Activated B cell treated with CpG ODN at 0.5 μM for 24 hours (primary cell): ENCODE measurements around the gene RNF135. TPM values are rescaled to one million over a fixed set of nuclear protein-coding genes. Genes with fewer than 3 reads are reported as not detected.

ENCODE experiments used
- ATAC-seq: fragments of 200-7000 bp; cut with Tn5 transposase; one replicate; pipeline ENCODE4 v1.10.0; 2021; ENCODE audit warnings: low read depth, mild to moderate bottlenecking, moderate library complexity
- CTCF ChIA-PET: fragments of 350-600 bp; sonication (Branson Sonifier 250); formaldehyde crosslinking; loops from one replicate; lab custom pipeline; 2021; ENCODE audit warnings: antibody characterized with exemption; lab: Charles Lee
- POLR2A ChIA-PET: fragments of 350-600 bp; sonication (Branson Sonifier 250); formaldehyde crosslinking; loops from one replicate; lab custom pipeline; 2021; ENCODE audit warnings: antibody characterized with exemption; lab: Charles Lee
- DNase-seq: peaks from one replicate; pipeline ENCODE4 v3.0.0; 2022
- H3K27ac Mint-ChIP-seq: one replicate; pipeline ENCODE4 v1.8.0; 2020; ENCODE audit warnings: mixed read lengths
- H3K27me3 Mint-ChIP-seq: one replicate; pipeline ENCODE4 v1.8.0; 2021; ENCODE audit warnings: mixed read lengths
- H3K36me3 Mint-ChIP-seq: one replicate; pipeline ENCODE4 v1.8.0; 2021; ENCODE audit warnings: low read depth, mixed read lengths
- H3K4me1 Mint-ChIP-seq: one replicate; pipeline ENCODE4 v1.8.0; 2021; ENCODE audit warnings: mixed read lengths
- H3K4me3 Mint-ChIP-seq: one replicate; pipeline ENCODE4 v1.8.0; 2020; ENCODE audit warnings: mild to moderate bottlenecking, mixed read lengths
- H3K9me3 Mint-ChIP-seq: one replicate; pipeline ENCODE4 v1.8.0; 2020; ENCODE audit warnings: mixed read lengths
- intact Hi-C: fragments of 100-400 bp; cut with micrococcal nuclease; formaldehyde crosslinking; loops from one replicate; pipeline ENCODE4 v1.15.1; 2024
- total RNA-seq: library from RNA; stranded (reverse); gene quantifications from 2 replicates; pipeline ENCODE4 v1.2.3, GENCODE V29; 2022
- TF ChIP-seq, protein P1 (sequence below): fragments of 200-600 bp; IDR thresholded peaks from one replicate; pipeline ENCODE4 v1.8.0; 2022; ENCODE audit warnings: antibody characterized with exemption, mild to moderate bottlenecking

RNF135 gene
- total RNA-seq, 1 donor from 2014 or later: 18.5 TPM

DNA sequence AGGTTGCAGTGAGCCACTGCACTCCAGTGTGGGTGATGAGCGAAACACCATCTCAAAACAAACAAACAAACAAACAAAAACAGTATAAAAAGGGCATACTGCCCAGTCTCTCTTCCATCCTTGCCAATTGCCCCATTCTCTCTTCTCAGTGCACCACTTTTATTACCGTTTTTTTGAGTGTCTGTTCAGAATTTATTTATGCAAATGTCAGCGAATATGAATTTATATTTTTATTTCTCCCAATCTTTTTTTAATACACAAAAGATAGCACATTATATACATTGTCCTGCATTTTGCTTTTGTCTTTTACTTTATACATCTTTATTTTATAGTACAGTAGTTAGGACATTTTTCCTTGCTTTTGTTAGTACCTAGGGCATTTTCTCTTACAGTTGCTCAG, 19.6 kb downstream of the RNF135 start:
- peaks cover 48% of the 10 kb centered on the region for H3K36me3 Mint-ChIP-seq
- H3K9me3 Mint-ChIP-seq: no peaks in the 10 kb centered on the region
- no peaks in the 10 kb centered on the region for H3K4me1 Mint-ChIP-seq
- no peak for ATAC-seq
- ChIA-PET CTCF (no interaction called here), POLR2A (no interaction called here)
- no peaks in the 10 kb centered on the region for H3K27me3 Mint-ChIP-seq
- no peak overlapping the region for H3K27ac Mint-ChIP-seq
- intact Hi-C loops: no loop called here
- TF ChIP-seq, protein P1, sequence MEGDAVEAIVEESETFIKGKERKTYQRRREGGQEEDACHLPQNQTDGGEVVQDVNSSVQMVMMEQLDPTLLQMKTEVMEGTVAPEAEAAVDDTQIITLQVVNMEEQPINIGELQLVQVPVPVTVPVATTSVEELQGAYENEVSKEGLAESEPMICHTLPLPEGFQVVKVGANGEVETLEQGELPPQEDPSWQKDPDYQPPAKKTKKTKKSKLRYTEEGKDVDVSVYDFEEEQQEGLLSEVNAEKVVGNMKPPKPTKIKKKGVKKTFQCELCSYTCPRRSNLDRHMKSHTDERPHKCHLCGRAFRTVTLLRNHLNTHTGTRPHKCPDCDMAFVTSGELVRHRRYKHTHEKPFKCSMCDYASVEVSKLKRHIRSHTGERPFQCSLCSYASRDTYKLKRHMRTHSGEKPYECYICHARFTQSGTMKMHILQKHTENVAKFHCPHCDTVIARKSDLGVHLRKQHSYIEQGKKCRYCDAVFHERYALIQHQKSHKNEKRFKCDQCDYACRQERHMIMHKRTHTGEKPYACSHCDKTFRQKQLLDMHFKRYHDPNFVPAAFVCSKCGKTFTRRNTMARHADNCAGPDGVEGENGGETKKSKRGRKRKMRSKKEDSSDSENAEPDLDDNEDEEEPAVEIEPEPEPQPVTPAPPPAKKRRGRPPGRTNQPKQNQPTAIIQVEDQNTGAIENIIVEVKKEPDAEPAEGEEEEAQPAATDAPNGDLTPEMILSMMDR: no peak
- no peak for DNase-seq
- no peak overlapping the region for H3K4me3 Mint-ChIP-seq

DNA sequence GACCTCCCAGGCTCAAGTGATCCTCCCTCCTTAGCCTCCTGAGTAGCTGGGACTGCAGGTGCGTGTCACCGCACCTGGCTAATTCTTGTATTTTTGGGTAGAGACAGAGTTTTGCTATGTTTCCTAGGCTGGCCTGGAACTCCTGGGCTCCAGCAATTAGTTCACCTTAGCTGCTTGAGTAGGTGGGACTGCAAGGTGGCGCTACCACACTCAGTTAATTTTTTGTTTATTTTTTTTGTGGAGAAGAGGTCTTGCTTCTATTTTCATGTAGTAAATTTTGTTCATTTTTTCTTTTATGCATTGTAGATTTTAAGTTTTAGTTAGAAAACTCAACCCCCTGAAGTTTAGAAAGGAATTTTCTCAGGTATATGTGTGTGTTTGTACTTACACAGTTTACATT, 21.7 kb downstream of the RNF135 start:
- no peaks in the 10 kb centered on the region for H3K4me1 Mint-ChIP-seq
- ChIA-PET CTCF (no interaction called here), POLR2A (no interaction called here)
- TF ChIP-seq, protein P1: no peak
- ATAC-seq (no peak), DNase-seq (no peak)
- H3K9me3 Mint-ChIP-seq: no peaks in the 10 kb centered on the region
- no peak overlapping the region for H3K4me3 Mint-ChIP-seq
- intact Hi-C loops: no loop called here
- H3K27me3 Mint-ChIP-seq: no peaks in the 10 kb centered on the region
- peaks cover 45% of the 10 kb centered on the region for H3K36me3 Mint-ChIP-seq
- H3K27ac Mint-ChIP-seq: no peak overlapping the region

DNA sequence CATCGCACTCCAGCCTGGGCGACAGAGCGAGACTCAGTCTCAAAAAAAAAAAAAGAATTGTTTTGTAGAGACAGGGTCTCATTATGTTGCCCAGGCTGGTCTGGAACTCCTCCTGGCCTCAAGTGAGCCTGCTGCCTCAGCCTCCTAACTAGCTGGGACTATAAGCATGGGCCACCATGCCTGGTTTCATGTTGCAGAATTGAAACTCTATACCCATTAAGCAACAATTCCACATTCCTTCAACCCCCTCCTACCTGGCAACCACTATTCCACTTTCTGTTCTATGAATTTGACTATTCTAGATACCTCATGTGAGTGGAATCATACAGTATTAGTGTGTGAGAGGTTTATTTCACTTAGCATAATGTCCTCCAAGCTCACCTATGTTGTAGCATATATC, 24.5 kb downstream of the RNF135 start:
- ChIA-PET CTCF (no interaction called here), POLR2A (interaction anchor here (0.7 kb wide), 1 partner anchor 86 kb away, joined by 4 read pairs; no protein-coding TSS in a partner anchor)
- DNase-seq: no peak
- TF ChIP-seq, protein P1: no peak
- Mint-ChIP-seq H3K4me3 (no peak overlapping the region), H3K27ac (no peak overlapping the region), H3K4me1 (no peaks in the 10 kb centered on the region), H3K27me3 (no peaks in the 10 kb centered on the region), H3K9me3 (no peaks in the 10 kb centered on the region), H3K36me3 (peaks cover 54% of the 10 kb centered on the region)
- intact Hi-C loops: no loop called here
- no peak for ATAC-seq

DNA sequence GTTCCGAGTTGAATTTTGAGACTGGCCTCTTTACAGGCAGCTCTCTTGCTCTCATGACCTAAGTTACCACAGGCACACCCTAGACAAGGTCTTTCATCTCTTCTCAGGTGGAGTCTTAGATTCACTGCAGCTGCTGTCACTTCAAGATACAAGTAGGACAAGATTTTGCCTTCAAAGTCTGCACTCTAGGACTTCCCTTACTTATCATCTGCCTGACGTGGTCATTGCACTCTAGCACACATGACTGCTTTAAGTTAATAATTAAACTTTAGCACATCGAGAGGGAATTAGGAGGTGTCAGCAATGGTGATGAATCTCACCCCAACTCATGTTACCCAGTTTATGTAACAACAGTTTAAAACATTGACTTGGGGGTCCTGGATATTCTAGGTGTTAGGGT, 25.6 kb downstream of the RNF135 start:
- H3K27me3 Mint-ChIP-seq: no peaks in the 10 kb centered on the region
- H3K9me3 Mint-ChIP-seq: no peaks in the 10 kb centered on the region
- H3K27ac Mint-ChIP-seq: no peak overlapping the region
- DNase-seq (no peak), ATAC-seq (no peak)
- TF ChIP-seq, protein P1: no peak
- no peaks in the 10 kb centered on the region for H3K4me1 Mint-ChIP-seq
- ChIA-PET CTCF (no interaction called here), POLR2A (interaction anchor here (0.7 kb wide), 1 partner anchor 97 kb away, joined by 8 read pairs; no protein-coding TSS in a partner anchor)
- intact Hi-C loops: no loop called here
- H3K36me3 Mint-ChIP-seq: peaks cover 45% of the 10 kb centered on the region
- H3K4me3 Mint-ChIP-seq: no peak overlapping the region

DNA sequence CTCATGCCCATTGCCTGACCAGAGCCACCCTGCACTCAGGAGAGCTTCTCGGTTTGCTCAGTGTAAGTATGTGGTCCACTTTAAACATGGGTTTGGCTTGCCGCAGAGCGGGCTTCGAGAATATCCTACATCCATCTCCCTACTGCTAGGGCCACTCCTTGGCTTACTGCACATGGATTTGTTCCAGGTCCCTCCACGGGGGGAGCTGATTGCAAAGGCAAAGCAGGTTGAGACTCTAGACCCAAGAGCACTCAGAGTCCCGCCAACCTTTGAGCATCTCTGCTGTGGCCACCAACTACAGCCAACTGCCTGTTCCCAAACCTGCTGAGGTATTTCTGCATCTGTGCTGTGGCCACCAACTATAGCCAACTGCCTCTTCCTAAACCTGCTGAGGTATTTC, 26.4 kb downstream of the RNF135 start:
- H3K4me3 Mint-ChIP-seq: no peak overlapping the region
- TF ChIP-seq, protein P1: no peak
- CTCF ChIA-PET: no interaction called here

More for the DNA sequence above, 26.4 kb downstream of the RNF135 start:
- H3K4me1 Mint-ChIP-seq: no peaks in the 10 kb centered on the region
- peaks cover 50% of the 10 kb centered on the region for H3K36me3 Mint-ChIP-seq
- H3K27me3 Mint-ChIP-seq: no peaks in the 10 kb centered on the region
- DNase-seq: no peak
- no peak for ATAC-seq
- intact Hi-C loops: no loop called here
- POLR2A ChIA-PET: no interaction called here
- no peaks in the 10 kb centered on the region for H3K9me3 Mint-ChIP-seq
- no peak overlapping the region for H3K27ac Mint-ChIP-seq
